IPS-18c (cell line): ENCODE measurements around the gene MYF5.

ENCODE experiments used
- H3K4me3 ChIP-seq: 2 replicates; pipeline ENCODE4 v1.7.0; 2013; ENCODE audit warnings: low read depth, mild to moderate bottlenecking, low read length, moderate library complexity; ENCODE audit not compliant: insufficient read depth
- H3K9me3 ChIP-seq: one replicate; pipeline ENCODE4 v1.6.1; 2013; ENCODE audit warnings: mild to moderate bottlenecking, low read length, moderate library complexity; ENCODE audit not compliant: control insufficient read depth, insufficient read depth

The MYF5 gene

DNA sequence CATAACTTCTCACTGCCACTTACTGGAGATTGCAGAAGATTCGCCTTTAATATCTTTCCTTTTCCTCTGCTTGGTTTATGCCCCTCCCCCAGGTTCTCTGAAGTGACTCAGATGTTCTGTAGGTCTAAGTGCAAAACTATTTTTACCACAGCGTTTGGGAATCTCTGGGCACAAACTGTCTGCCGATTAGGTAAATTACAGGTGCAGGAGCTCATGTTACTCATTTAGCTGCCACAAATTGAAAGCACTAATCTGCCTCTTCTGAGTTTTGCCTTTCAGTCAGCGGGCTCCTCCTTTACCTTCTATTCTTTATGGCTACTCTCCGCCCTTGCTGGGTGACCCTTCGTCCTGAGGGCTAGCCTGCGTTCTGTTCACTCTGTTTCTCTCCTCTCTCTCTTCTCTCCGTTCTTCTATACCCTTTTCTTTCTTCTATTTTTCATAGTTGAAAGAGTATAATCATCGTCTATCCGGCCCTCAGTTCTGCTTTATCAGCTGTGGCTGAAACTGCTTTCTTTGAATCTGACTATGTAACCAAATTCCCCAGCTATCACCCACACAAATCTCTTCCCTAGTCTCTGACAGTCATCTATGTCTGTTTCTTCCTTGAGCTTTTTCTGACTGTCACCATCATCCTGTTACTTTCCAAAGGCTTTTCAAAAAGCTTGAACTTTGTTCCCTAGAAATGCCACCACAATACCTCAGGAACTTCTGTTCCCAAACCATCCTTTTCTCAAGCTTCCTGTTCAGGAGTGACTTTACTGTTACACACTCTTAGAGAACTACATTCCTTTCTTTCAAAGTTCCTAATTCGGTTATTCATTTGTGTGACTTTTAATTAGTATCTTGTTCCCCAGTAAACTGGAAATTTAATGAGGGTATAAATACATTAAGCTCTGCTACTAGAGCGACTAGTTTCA, 13.6 kb upstream of the MYF5 start:
- H3K4me3 ChIP-seq: no peak overlapping the region

DNA sequence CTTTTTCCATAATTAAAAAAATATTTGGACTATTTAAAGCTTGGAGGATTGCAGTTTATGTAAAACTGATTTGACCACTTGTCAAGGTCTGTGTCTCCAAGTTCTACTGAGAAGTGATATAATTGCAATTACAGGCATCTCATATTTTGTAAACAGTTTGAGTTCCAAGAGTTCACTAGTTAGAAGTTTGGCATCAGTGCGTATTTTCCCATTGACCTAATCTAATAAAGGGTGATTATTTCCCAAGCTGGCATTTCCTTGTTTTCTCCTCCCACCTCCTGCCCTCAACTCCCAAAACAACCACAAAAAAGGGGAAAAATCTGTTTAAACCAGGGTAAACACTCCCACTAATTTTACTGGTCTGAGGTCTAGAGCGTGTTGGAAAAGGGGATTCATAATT, 12.3 kb upstream of the MYF5 start:
- H3K9me3 ChIP-seq: no peaks in the 10 kb centered on the region
- no peak overlapping the region for H3K4me3 ChIP-seq

More for the DNA sequence above, 13.6 kb upstream of the MYF5 start:
- H3K9me3 ChIP-seq: no peaks in the 10 kb centered on the region

DNA sequence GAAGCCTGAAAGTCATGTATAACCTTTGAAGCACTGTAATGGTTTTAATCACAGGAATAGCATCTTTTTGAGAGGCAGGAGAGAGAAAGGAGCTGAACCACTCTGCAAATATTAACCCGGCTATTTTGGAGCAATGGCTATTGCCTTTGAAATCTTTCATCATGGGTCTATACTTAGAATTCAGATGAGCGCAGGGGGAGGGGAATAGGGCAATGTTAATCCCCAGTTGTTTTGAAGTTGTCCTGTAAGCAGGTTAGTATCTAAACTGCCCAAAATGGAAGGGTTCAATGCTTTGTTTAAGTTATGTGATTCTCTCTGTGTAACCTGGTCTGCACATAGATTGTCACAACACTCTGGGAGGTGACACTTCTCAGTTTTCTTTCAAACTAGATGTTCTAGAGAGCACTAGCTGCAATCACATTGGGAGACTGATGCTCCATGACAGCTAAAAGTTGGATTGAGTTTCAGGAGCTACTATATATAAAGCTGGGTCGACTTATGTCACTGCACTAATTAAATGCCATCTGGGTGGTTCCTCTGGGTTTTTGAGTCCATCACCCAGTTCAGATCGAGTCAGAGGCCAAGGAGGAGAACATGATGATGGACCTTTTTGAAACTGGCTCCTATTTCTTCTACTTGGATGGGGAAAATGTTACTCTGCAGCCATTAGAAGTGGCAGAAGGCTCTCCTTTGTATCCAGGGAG, 9.4 kb upstream of the MYF5 start, which contains the start of gene MYF6:
Gene MYF6, plus strand, starts transcription at position 509 of the 704 bp plus-strand sequence. Its CDS starts 86 bp downstream, at position 595.
- H3K4me3 ChIP-seq: peak within 1 kb of the TSS; percentile 55

DNA sequence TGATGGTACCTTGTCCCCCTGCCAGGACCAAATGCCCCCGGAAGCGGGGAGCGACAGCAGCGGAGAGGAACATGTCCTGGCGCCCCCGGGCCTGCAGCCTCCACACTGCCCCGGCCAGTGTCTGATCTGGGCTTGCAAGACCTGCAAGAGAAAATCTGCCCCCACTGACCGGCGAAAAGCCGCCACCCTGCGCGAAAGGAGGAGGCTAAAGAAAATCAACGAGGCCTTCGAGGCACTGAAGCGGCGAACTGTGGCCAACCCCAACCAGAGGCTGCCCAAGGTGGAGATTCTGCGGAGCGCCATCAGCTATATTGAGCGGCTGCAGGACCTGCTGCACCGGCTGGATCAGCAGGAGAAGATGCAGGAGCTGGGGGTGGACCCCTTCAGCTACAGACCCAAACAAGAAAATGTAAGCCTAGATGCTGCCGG, 8.9 kb upstream of the MYF5 start:
- peak overlapping the region; percentile 55; the same call in 1 of the 2 replicates for H3K4me3 ChIP-seq

More for the DNA sequence above, 9.4 kb upstream of the MYF5 start, which contains the start of gene MYF6:
- H3K9me3 ChIP-seq: no peaks in the 10 kb centered on the region

DNA sequence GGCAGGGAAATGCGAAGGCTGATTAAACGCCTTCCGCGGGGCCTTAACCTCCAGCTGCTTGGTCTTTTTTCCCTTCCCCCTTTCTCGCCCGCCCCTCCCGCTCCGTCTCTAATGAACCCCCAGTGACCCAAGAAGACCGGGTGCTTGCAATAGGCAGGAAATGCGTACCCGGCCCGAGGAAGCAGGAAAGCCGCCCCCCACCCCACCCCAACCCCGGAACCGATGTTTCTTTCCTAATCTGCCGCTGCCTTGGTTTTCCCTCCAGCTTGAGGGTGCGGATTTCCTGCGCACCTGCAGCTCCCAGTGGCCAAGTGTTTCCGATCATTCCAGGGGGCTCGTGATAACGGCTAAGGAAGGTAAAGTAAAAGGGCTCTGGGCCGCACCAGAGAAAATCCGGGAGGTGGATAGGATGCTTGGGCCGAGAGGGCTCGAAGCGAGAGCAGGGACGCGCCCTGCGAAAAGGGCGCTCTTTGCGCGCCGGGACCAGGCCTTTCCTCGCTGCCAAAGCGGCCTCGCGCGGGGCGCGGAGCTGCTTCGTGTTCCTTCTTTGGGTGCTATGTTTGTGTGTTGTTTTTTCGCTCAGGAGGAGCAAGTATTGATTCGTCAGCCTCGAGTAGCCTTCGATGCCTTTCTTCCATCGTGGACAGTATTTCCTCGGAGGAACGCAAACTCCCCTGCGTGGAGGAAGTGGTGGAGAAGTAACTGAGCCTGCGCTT, 8.3 kb upstream of the MYF5 start:
- Histone ChIP-seq H3K4me3 (peak overlapping the region; percentile 55), H3K9me3 (no peaks in the 10 kb centered on the region)

More for the DNA sequence above, 8.9 kb upstream of the MYF5 start:
- no peaks in the 10 kb centered on the region for H3K9me3 ChIP-seq

DNA sequence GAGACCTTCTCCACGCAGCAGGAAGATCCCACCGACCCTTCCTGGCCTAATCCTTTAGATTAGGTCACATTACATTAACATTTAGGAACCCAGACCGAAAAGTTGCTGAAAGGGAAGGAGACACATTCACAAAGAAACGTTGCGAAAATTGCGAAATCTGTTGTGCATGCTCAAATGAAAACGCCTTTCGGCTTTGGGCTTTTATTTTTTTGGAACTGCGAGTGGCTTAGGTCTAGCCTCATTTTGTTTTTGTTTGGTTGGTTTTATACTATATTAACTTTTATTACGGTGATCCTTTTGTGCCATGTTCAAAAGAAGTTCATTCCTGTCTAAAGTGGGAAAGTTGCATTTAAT, 7.8 kb upstream of the MYF5 start:
- no peaks in the 10 kb centered on the region for H3K9me3 ChIP-seq
- peak overlapping the region; percentile 55 for H3K4me3 ChIP-seq

DNA sequence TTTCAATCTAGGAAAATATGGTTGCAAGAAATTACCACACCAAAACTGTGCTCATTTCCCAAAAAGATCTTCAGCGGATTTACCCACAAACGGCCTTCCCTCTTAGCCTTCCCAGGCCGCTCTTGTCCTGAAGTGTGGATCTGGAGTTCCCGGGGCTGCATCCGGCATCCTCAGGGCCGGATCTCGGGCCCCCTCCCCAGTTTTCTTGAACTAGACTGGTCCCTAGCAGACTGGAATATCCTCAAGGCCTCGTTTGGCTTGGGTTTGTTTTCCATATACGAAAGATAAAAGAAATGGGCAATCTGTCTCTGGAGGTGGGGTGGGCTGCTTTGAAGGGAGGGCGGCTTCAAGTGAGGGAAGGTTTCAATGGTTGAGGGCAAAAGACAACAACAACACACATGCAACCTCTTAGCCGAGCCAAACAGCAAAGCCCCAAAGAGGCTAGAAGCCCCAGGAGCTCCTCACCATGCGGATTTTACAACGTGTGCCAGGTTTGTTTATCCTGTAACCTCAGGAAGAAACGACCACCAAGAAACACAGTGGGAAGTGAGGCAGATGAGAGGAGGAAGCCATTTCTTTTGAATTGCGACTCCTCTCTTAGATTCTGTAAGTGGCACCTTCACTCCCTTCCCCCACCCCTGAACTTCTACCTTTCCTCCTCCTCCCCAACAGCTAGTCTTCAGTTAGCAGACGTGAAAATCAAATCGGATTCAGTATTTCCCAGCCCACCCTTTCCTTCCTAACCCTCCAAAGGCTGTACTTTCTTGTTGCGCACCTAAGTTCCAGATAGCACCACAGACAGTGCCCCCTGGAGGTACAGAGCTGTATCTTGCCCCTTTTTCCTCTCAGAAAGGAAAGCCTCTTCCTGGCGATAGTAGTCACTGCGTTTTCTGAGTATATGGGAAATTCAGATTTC, 6.6 kb upstream of the MYF5 start:
- Histone ChIP-seq H3K9me3 (peaks cover 1% of the 10 kb centered on the region), H3K4me3 (peak overlapping the region; percentile 49)

DNA sequence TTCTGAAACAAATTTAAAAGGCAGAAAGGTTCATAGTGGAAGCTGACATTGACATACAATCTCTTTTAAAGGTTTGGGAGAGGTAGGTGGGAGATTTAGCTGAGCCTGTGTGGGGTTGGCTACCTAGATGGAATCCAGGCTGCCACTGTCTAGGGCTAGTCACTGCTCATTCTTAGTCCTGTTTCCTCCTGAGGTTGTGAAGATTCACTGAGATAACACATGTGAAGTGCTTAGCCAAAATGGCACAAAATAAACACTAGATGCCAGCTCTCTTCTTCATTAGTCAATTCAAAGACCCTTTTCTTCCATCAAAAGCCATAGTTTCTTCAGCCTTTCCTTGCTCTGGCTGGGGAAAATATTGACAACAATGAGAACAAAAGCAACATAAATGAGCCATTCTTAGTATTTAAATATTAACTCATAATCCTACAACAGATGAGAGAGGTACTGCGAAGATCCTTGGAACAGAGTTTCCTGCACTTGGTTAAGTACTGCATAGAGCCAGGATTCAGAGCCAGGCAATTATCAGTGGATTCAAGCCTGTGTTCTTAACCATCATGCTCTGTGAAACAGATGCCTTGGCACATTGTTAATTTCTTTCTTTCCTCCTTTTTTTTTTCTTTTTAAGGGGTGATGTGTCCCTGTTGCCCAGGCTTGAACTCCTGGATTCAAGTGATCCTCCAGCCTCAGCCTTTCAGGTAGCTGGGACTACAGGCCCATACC, 5.8 kb upstream of the MYF5 start:
- H3K4me3 ChIP-seq: no peak overlapping the region; the same call in 1 of the 2 replicates
- peaks cover 2% of the 10 kb centered on the region for H3K9me3 ChIP-seq

DNA sequence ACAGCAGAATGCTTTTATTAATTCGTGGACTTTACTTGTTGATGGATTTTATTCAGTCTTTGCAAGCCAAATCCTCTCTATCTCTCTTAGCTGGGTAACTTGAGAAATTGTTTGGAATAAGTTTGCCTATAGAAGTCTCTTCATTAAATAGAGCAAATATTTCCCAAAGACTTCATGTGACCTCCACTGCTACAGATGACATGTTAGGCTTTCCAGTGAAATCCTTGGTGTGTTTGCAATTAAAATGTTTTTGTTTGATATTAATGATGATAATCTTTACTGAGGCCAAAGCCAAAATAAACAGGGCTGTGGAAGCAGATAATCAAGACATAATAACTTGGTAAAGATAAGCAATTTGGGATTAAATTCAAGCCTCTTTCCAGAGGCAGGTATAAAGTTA, 4.8 kb upstream of the MYF5 start:
- peaks cover 2% of the 10 kb centered on the region for H3K9me3 ChIP-seq
- no peak overlapping the region for H3K4me3 ChIP-seq

DNA sequence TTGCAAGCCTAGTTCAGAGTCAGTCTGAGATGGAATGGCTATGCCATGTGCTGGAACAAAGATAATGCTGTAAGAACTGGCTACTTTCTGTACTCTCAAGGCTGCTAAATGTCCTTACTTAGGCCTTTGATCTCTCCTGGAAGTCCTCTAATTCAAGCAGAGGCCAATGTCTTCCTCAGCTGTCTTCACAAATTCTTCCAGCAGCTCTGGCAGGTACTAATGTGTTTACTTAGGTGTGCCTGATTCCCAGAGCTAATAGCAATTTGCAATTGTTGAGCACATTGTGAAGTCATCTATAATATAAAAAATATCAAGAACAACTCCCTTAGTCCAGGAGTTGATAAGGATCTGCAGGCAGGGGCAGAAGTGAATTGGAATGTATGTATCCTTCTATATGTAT, 3.8 kb upstream of the MYF5 start:
- H3K9me3 ChIP-seq: peaks cover 2% of the 10 kb centered on the region

DNA sequence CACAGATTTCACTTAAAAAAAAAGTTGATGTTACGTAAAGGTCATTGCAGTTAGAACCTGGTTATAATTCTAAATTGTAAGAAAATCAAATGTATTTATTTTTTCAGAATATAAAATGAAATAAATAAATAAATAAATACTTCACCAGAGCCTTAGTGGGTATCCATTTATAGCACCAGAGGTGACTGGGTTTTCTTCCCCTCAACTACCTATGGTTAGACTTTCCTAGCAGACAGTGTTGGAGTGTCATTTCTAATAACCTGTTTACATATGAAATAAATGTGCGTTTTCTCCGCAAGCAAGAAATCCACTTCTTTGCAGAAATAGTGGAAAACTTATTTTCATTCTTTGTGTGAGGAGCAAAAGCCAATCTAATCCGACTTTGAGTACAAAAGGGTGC, 3.3 kb upstream of the MYF5 start:
- Histone ChIP-seq H3K4me3 (peak overlapping the region; percentile 40; the same call in 1 of the 2 replicates), H3K9me3 (peaks cover 2% of the 10 kb centered on the region)

More for the DNA sequence above, 3.8 kb upstream of the MYF5 start:
- no peak overlapping the region for H3K4me3 ChIP-seq

DNA sequence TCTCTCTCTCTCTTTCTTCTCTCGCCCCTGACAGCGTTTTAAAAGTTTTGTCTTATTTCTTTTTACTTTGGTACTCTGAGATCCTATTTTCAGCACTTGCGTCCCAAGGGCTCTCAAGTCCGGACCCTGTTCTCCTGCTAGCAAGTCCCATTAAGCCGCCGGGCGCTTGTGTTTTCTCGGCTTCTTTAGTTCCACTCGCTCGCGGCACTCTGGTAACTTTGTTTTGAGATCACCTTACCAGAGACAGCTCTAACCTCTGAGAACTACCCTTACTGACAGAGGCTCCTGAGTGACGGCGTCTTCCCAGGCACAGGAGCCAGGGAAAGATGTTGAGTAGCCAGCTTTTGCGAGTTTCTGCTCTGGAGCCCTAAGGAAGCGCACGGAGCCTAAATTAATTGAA, 2.7 kb upstream of the MYF5 start:
- Histone ChIP-seq H3K9me3 (peaks cover 2% of the 10 kb centered on the region), H3K4me3 (peak overlapping the region; percentile 40; the same call in 1 of the 2 replicates)

DNA sequence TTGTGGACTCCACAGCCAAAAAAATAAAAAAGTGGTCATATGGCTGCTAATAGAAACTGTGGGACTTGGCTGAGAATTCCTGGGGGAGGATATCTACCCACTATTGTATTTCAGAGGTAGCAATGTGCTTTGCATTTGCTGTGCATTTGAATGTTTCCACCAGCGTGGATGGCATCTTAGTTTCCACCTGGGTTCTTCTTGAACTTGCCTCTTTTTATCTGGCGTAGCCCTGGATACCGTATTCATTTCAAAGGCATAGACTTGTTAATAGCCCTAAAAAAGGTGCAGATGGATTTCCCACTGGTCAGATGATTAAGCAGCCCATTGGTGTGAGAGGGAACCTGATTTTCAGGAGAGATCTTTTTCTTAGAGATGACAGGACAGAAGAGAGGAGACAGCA, 1.9 kb upstream of the MYF5 start:
- Histone ChIP-seq H3K4me3 (peak overlapping the region; percentile 32; the same call in 1 of the 2 replicates), H3K9me3 (peaks cover 2% of the 10 kb centered on the region)

DNA sequence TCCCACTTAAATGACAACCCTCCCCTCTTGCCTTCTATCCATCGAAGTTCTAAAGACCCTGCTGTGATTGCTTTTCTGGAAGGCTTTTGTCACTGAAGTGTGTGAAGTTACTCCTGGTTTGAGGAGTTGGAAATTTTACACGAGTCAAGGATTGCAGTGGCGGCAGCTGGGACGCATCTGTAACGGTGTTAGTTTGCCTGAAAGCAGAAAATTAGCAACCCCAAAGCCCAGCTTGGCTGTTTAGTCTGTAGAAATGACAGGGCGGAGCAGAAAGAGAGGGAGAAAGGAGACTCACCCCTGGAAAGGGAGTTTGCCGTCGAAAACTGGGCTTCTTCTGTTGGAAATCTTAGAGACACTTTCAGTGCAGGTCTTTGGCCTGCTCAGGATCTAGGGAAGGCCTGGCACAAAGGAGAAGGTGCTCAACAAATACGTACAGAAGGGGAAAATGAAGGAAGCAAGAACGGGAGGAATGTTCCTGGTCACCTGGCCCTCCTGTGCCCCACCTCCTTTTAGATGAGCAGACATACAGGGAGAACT, 931 bp upstream of the MYF5 start:
- Histone ChIP-seq H3K9me3 (peaks cover 2% of the 10 kb centered on the region), H3K4me3 (no peak overlapping the region)

DNA sequence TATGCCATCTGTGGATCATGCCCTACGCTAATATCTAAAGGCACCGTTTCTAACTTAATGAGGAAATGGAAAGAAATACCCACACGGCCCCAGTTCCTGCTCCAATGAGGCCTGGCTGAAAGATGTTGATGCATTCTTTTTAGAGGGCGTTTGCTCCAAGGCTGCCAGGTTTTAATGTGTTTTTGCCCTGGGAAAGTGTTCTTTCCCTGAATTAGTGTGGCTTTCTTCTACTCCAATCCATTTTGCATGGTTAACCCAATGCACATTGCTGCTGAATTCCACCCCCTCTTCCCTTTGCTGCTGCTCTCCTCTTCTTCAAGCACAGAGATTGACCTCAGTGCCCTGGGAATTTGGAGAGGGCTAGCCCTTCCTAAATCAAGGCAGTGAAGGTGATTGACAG, 1.1 kb downstream of the MYF5 start:
- Histone ChIP-seq H3K9me3 (peaks cover 2% of the 10 kb centered on the region), H3K4me3 (no peak overlapping the region)

DNA sequence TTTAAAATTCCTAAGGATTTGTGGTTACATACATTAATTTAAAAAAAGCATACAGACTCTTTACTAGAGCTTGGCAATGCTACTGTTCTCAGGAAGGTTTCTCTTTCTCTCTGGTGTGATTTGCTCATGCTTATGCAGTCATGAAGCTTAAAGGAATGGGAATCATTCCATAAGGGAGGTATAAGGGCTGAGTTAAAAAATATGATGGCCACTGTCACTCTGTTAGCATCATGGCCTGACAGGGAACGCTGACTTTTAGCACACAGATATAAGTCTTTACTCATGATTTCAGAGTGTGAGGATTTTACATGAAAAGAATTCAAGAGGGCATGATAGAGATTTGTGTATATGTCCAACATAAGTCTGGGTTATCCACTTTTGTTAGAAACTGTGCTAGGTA, 3.8 kb downstream of the MYF5 start:
- H3K9me3 ChIP-seq: no peaks in the 10 kb centered on the region

More for the DNA sequence above, 3.8 kb downstream of the MYF5 start:
- no peak overlapping the region for H3K4me3 ChIP-seq
